Measurements from ENCODE around the gene PAK3.

Gene PAK3

GRCh38 chrX:111264385-111264784 lies 168.4 kb downstream of the PAK3 start:
- no peak for DNase-seq

- DNase-seq: no peak
Observed at GRCh38 chrX:111265486-111265885, 169.5 kb downstream of the PAK3 start.

- DNase-seq: no peak
Observed at GRCh38 chrX:111268506-111268905, 172.5 kb downstream of the PAK3 start.

GRCh38 chrX:111270339-111270738 lies 174.3 kb downstream of the PAK3 start, which contains the start of gene CAPN6:
CAPN6 (minus strand) TSS chrX:111270483; CDS start chrX:111263936, 6,547 bp downstream.
- no peak for DNase-seq

All from AML-193 (cell line).